Effector memory CD4-positive, alpha-beta T cell (primary cell): ENCODE results near the gene FTH1.
"Not testable (repeated sequence)": the region's sequence is repeated elsewhere in the genome, so short reads cannot be mapped to it uniquely, and the experiment has no call there.

ENCODE experiments used
- DNase-seq, 3 donors: peaks; one replicate each; pipeline ENCODE4 v3.0.0-alpha.2; 2020
- H3K27ac ChIP-seq: 2 replicates; pipeline ENCODE4 v1.7.0; 2013; ENCODE audit warnings: mild to moderate bottlenecking, low read length, moderate library complexity; ENCODE audit not compliant: insufficient read depth, poor library complexity, severe bottlenecking
- H3K27me3 ChIP-seq: replicated peaks from 2 replicates; pipeline ENCODE4 v1.7.0; 2013; ENCODE audit warnings: mild to moderate bottlenecking, low read length; ENCODE audit not compliant: insufficient read depth, control insufficient read depth, poor library complexity, severe bottlenecking
- H3K36me3 ChIP-seq: 2 replicates; pipeline ENCODE4 v1.7.0; 2013; ENCODE audit warnings: mild to moderate bottlenecking, low read length, moderate library complexity; ENCODE audit not compliant: control insufficient read depth, insufficient read depth
- H3K4me1 ChIP-seq: 2 replicates; pipeline ENCODE4 v1.7.0; 2013; ENCODE audit warnings: low read length, mild to moderate bottlenecking; ENCODE audit not compliant: control insufficient read depth, insufficient read depth, poor library complexity, severe bottlenecking
- H3K4me3 ChIP-seq: 2 replicates; pipeline ENCODE4 v1.7.0; 2013; ENCODE audit warnings: low read length, low read depth, mild to moderate bottlenecking; ENCODE audit not compliant: insufficient read depth, poor library complexity, severe bottlenecking
- H3K9me3 ChIP-seq: 2 replicates; pipeline ENCODE4 v1.7.0; 2013; ENCODE audit warnings: mild to moderate bottlenecking, low read length, moderate library complexity; ENCODE audit not compliant: control insufficient read depth

Gene FTH1

DNA sequence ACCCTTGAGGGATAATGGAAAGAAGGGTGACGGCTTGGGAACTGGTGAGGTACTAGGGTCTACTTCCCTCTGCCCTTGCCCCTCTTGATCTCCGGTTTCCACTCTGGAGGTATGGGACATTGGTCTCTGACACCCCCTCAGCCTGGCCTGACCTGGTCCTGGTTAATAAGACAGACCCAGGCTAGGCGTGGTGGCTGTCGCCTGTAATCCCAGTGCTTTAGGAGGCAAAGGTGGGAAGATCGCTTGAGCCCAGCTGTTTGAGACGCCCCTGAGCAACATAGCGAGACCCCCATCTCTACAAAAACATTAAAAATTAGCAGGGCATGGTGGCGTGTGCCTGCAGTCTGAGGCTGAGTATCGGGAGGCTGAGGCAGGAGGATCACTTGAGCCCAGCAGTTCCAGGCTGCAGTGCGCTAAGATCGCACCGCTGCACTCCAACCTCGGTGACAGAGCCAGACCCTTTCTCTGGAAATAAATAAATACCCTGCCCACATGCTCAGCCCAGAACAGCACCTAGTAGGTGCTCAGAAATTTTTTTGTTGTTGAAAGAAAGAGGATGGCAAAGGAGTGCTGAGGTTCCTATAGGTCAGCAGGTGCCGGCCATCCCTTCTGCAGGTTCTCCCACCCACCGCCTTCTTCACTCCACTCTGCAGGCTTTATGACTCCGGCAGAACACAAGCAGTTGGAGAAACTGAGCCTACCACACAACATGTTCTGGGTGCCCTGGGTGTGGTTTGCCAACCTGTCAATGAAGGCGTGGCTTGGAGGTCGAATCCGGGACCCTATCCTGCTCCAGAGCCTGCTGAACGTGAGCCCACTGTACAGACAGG, 11.0 kb downstream of the FTH1 start:
- no peak overlapping the region for H3K27ac ChIP-seq
- DNase-seq = no peak
- H3K36me3 ChIP-seq = no peaks in the 10 kb centered on the region
- H3K9me3 ChIP-seq = no peaks in the 10 kb centered on the region
- no peak overlapping the region for H3K4me3 ChIP-seq
- H3K4me1 ChIP-seq = peaks cover 9% of the 10 kb centered on the region
- peaks cover 13% of the 10 kb centered on the region for H3K27me3 ChIP-seq

- H3K9me3 ChIP-seq = no peaks in the 10 kb centered on the region
- H3K27me3 ChIP-seq = peaks cover 13% of the 10 kb centered on the region
- no peak overlapping the region for H3K4me3 ChIP-seq
- no peaks in the 10 kb centered on the region for H3K36me3 ChIP-seq
- no peak for DNase-seq
- H3K27ac ChIP-seq = no peak overlapping the region
- peaks cover 9% of the 10 kb centered on the region for H3K4me1 ChIP-seq
These were observed 11.9 kb downstream of the FTH1 start for GRCh38 chr11:61955422-61956135.

DNA sequence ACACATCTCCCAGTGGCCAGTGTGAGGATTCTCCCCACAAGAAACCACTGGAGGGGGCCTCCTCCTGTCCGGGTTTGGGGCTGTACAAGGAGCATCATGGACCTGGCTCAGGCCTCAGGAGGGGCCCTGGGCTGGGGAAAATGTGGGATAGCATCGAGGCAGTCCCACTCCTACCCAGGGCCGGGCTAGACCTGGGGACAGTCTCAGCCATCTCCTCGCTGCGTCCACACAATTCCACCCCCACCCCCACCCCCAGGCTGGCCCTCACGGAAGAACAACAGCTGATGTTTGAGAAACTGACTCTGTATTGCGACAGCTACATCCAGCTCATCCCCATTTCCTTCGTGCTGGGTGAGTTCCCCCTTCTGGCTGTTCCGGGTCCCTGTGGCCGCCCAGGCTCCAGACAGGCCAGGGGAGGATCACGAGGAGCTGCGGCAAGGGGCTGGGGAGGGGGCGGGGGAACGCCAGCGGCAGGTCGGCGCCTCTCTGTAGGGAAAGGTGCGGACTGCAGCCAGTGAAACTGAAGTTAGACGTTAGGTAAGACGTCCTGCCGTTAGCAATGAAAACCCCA, 12.5 kb downstream of the FTH1 start:
- Histone ChIP-seq H3K36me3 (no peaks in the 10 kb centered on the region), H3K27me3 (peaks cover 13% of the 10 kb centered on the region), H3K9me3 (no peaks in the 10 kb centered on the region), H3K4me3 (no peak overlapping the region), H3K27ac (no peak overlapping the region), H3K4me1 (peaks cover 9% of the 10 kb centered on the region)
- DNase-seq = no peak

DNA sequence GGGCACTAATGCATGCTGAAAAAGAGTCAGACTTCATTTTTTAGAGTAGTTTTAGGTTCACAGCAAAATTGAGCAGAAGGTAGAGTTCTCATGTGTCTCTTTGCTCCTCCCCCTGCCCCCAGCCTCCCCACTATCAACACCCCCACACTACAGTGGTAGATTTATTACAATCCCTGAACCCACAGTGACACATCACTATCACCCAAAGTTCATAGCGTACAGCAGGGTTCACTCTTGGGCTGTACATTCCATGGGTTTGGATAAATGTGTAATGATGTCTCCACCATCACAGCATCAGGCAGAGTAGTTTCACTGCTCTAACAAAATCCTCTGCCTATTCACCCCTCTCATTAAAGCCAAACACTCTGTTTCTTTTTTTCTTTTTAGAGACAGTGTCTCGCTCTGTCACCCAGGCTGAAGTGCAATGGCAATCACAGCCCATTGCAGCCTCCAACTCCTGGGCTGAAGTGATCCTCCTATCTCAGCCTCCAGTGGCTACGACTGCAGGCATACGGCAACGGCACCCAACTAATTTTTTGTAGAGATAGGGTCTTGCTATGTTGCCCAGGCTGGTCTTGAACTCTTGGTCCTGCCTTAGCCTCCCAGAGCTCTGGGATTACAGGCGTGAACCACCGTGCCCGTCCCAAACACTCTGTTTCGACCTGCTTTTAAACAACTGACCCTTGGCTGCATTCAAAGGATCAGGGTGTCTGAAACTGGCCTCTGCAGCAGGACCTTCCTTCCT, 13.2 kb downstream of the FTH1 start:
- no peaks in the 10 kb centered on the region for H3K9me3 ChIP-seq
- H3K4me3 ChIP-seq = no peak overlapping the region
- H3K27me3 ChIP-seq = peaks cover 13% of the 10 kb centered on the region
- no peak for DNase-seq
- H3K27ac ChIP-seq = no peak overlapping the region
- peaks cover 9% of the 10 kb centered on the region for H3K4me1 ChIP-seq
- no peaks in the 10 kb centered on the region for H3K36me3 ChIP-seq

DNA sequence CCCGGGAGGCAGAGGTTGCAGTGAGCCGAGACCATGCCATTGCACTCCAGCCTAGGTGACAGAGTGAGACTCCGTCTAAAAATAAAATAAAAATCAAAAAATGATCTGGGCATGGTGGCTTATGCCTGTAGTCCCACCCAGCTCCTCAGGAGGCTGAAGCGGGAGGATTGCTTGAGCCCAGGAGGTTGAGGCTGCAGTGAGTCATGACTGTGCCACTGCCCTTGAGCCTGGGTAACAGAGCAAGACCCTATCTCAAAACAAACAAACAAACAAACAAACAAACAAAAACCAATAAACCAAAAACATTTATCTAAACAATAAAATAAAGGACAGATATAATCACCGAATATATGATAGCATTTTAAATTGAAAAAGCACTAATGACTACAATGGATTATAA, 13.8 kb downstream of the FTH1 start:
- not testable (repeated sequence) for H3K36me3 ChIP-seq, H3K4me3 ChIP-seq, H3K9me3 ChIP-seq, H3K4me1 ChIP-seq, H3K27ac ChIP-seq, DNase-seq
- peaks cover 13% of the 10 kb centered on the region for H3K27me3 ChIP-seq

DNA sequence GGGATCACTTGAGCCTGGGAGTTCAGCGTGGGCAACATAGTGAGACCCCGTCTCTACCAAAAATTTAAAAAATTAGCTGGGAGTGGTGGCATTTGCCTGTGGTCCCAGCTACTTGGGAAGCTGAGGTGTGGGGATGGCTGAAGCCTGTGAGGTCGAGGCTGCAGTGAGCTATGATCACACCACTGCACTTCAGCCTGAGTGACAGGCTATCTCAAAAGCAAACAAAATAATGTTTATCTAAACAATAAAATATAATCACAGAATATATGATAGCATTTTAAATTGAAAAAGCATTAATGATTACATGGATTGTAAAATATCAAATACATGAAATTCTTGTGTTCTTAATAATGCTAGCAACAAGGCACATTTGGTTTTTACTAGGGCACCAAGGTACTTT, 14.6 kb downstream of the FTH1 start:
- Histone ChIP-seq H3K36me3 (no peaks in the 10 kb centered on the region), H3K27ac (no peak overlapping the region), H3K9me3 (no peaks in the 10 kb centered on the region), H3K4me3 (no peak overlapping the region), H3K27me3 (peaks cover 13% of the 10 kb centered on the region), H3K4me1 (peaks cover 9% of the 10 kb centered on the region)
- DNase-seq = no peak

DNA sequence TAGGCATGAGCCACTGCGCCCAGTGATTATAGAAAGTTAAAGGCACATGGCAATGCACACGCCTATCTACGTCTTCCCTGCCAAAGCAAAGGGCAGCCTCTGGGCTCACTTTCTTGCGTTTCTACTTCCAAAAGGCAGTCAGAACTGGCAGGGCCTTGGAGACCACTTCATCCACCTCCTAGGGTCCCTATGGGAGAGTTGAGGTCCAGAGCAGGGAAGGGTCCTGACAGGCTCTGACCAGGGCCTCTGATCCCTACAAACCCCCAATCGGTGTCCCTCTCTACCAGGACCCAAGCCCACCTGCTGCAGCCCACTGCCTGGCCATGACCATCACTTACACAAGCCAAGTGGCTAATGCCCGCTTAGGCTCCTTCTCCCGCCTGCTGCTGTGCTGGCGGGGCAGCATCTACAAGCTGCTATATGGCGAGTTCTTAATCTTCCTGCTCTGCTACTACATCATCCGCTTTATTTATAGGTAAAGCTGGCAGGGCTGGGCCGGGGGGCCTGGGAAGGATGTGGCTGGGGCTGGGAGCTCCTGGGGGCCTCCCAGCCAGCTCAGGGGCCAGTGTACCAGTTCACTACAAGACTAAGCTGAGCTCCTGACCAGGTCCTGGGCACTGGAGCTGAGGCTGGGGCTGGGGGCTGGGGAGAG, 15.8 kb downstream of the FTH1 start:
- H3K4me1 ChIP-seq = peaks cover 9% of the 10 kb centered on the region
- H3K9me3 ChIP-seq = no peaks in the 10 kb centered on the region
- no peak for DNase-seq
- no peaks in the 10 kb centered on the region for H3K36me3 ChIP-seq
- H3K27me3 ChIP-seq = peaks cover 13% of the 10 kb centered on the region
- no peak overlapping the region for H3K4me3 ChIP-seq
- H3K27ac ChIP-seq = no peak overlapping the region

- no peak for DNase-seq
- H3K4me1 ChIP-seq = peaks cover under 1% of the 10 kb centered on the region
- H3K4me3 ChIP-seq = no peak within 1 kb of the TSS
- H3K9me3 ChIP-seq = no peaks in the 10 kb centered on the region
- H3K27ac ChIP-seq = no peak within 1 kb of the TSS
- no peaks in the 10 kb centered on the region for H3K36me3 ChIP-seq
- H3K27me3 ChIP-seq = peaks cover 5% of the 10 kb centered on the region
These were observed 17.3 kb downstream of the FTH1 start, which contains the start of gene BEST1 for GRCh38 chr11:61950035-61950547. BEST1 (plus strand) TSS chr11:61950351; CDS start chr11:61951807, 1,456 bp downstream.
